ENCODE data around the gene FAM120AOS. TPM values are rescaled to one million over a fixed set of nuclear protein-coding genes. Genes with fewer than 3 reads are reported as not detected.

The FAM120AOS gene
- polyA plus RNA-seq, 2 of the 4 experiments (the other 2 are of a cell fraction): 37.1 to 85.3 TPM

GRCh38 chr9:93479726-93480125 lies 26.3 kb upstream of the FAM120AOS start (continued):
- no peak for TF ChIP-seq BCL3 (IDR thresholded peaks at IDR 0.05)

- no peak overlapping the region for H3K27ac ChIP-seq
- no peaks in the 10 kb centered on the region for H3K9me3 ChIP-seq
- ChIA-PET CTCF (interaction anchor here (1.5 kb wide), 2 partner anchors 13 to 172 kb away, joined by 3 to 6 read pairs; no protein-coding TSS in a partner anchor), POLR2A (no interaction called here)
- peaks cover 33% of the 10 kb centered on the region for H3K4me1 ChIP-seq
- no peak overlapping the region for H3K4me3 ChIP-seq
- FAIRE-seq: no peak
- DNase-seq (ENCODE audit: low read depth in 1 of 2, low spot score in 1 of 2): no peak
- H3K4me2 ChIP-seq: no peak overlapping the region
- TF ChIP-seq RAD21 (conservative IDR thresholded peaks at IDR 0.05 in 1 of 2, IDR thresholded peaks at IDR 0.05 in 1 of 2): no peak
- no peak for TF ChIP-seq RFX5 (IDR thresholded peaks at IDR 0.05)
- TF ChIP-seq ESRRA (IDR thresholded peaks at IDR 0.05; ENCODE audit: borderline replicate concordance, low read length): no peak
- TF ChIP-seq MAX (IDR thresholded peaks at IDR 0.05): no peak
- TF ChIP-seq RCOR1 (IDR thresholded peaks at IDR 0.05; ENCODE audit: low read depth, low read length): no peak
- no peak for TF ChIP-seq GATA3 (IDR thresholded peaks at IDR 0.05; ENCODE audit: borderline replicate concordance)
- TF ChIP-seq RARB (CRISPR knock-in tag; IDR thresholded peaks at IDR 0.05): no peak
- no peak for TF ChIP-seq HEYL (CRISPR knock-in tag; IDR thresholded peaks at IDR 0.05)
- TF ChIP-seq FOSB (CRISPR knock-in tag; IDR thresholded peaks at IDR 0.05): no peak
- TF ChIP-seq CBX2 (IDR thresholded peaks at IDR 0.05; ENCODE audit: borderline replicate concordance, low read depth): no peak
- TF ChIP-seq CHD4 (IDR thresholded peaks at IDR 0.05; ENCODE audit: borderline replicate concordance): no peak
- 97% methylated on average over 2 of the region's 2 CpGs for WGBS (ENCODE audit: missing lambda C conversion rate)
- ATAC-seq: no peak
Observed at GRCh38 chr9:93477397-93477796, 24.0 kb upstream of the FAM120AOS start.

- Histone ChIP-seq H3K4me2 (no peak overlapping the region), H3K4me3 (no peak overlapping the region), H3K27ac (no peak overlapping the region), H3K9me3 (no peaks in the 10 kb centered on the region), H3K4me1 (peaks cover 38% of the 10 kb centered on the region)
- no peak for DNase-seq (ENCODE audit: low read depth in 1 of 2, low spot score in 1 of 2)
- POLR2A ChIA-PET: no interaction called here
- 95% methylated on average over 4 of the region's 4 CpGs for WGBS (ENCODE audit: missing lambda C conversion rate)
- TF ChIP-seq POLR2A (IDR thresholded peaks at IDR 0.05; ENCODE audit: low read length): no peak
- TF ChIP-seq PHF8 (IDR thresholded peaks at IDR 0.05; ENCODE audit: borderline replicate concordance, low read depth): no peak
- TF ChIP-seq MYC (IDR thresholded peaks at IDR 0.05; ENCODE audit: borderline replicate concordance, low read length): no peak
- no peak for TF ChIP-seq USF2 (IDR thresholded peaks at IDR 0.05)
- no peak for TF ChIP-seq EHMT2 (IDR thresholded peaks at IDR 0.05; ENCODE audit: low read depth)
- TF ChIP-seq HES2 (IDR thresholded peaks at IDR 0.05): no peak
- no peak for ATAC-seq
- no peak for FAIRE-seq
- CTCF ChIA-PET: interaction anchor here (1.5 kb wide), 2 partner anchors 13 to 172 kb away, joined by 3 to 6 read pairs; no protein-coding TSS in a partner anchor
Observed at GRCh38 chr9:93476924-93477323, 23.5 kb upstream of the FAM120AOS start.

- ChIA-PET CTCF (interaction anchor here (1.1 to 1.6 kb wide), 2 partner anchors 90 to 163 kb away, joined by 3 to 5 read pairs; no protein-coding TSS in a partner anchor), POLR2A (no interaction called here)
- WGBS (ENCODE audit: missing lambda C conversion rate): 95% methylated on average over 3 of the region's 3 CpGs
- no peak overlapping the region for H3K27ac ChIP-seq
- ATAC-seq: no peak
- H3K9me3 ChIP-seq: no peaks in the 10 kb centered on the region
- H3K4me1 ChIP-seq: peaks cover 46% of the 10 kb centered on the region
- DNase-seq (ENCODE audit: low read depth in 1 of 2, low spot score in 1 of 2): no peak
- H3K4me3 ChIP-seq: no peak overlapping the region
- H3K4me2 ChIP-seq: no peak overlapping the region
- FAIRE-seq: no peak
- no peak for TF ChIP-seq ZSCAN20 (CRISPR knock-in tag; IDR thresholded peaks at IDR 0.05)
- no peak for TF ChIP-seq BHLHE40 (IDR thresholded peaks at IDR 0.05; ENCODE audit: low read depth, low read length)
- no peak for TF ChIP-seq MAZ (IDR thresholded peaks at IDR 0.05; ENCODE audit: borderline replicate concordance, low read depth, low read length)
- TF ChIP-seq CBX8 (IDR thresholded peaks at IDR 0.05): no peak
- TF ChIP-seq E2F6 (IDR thresholded peaks at IDR 0.05; ENCODE audit: borderline replicate concordance, low read depth): no peak
- TF ChIP-seq PHF8 (IDR thresholded peaks at IDR 0.05; ENCODE audit: borderline replicate concordance, low read depth): no peak
- no peak for TF ChIP-seq NR3C1 (IDR thresholded peaks at IDR 0.05)
- TF ChIP-seq POLR2A (IDR thresholded peaks at IDR 0.05; ENCODE audit: low read length): no peak
- no peak for TF ChIP-seq JUN (IDR thresholded peaks at IDR 0.05)
- no peak for TF ChIP-seq ESRRA (IDR thresholded peaks at IDR 0.05; ENCODE audit: borderline replicate concordance, low read length)
- TF ChIP-seq TP53 (CRISPR knock-in tag; IDR thresholded peaks at IDR 0.05): no peak
- no peak for TF ChIP-seq REST (IDR thresholded peaks at IDR 0.05)
Observed at GRCh38 chr9:93475856-93476255, 22.5 kb upstream of the FAM120AOS start.
